ENCODE data around the gene TLL1.

DNA sequence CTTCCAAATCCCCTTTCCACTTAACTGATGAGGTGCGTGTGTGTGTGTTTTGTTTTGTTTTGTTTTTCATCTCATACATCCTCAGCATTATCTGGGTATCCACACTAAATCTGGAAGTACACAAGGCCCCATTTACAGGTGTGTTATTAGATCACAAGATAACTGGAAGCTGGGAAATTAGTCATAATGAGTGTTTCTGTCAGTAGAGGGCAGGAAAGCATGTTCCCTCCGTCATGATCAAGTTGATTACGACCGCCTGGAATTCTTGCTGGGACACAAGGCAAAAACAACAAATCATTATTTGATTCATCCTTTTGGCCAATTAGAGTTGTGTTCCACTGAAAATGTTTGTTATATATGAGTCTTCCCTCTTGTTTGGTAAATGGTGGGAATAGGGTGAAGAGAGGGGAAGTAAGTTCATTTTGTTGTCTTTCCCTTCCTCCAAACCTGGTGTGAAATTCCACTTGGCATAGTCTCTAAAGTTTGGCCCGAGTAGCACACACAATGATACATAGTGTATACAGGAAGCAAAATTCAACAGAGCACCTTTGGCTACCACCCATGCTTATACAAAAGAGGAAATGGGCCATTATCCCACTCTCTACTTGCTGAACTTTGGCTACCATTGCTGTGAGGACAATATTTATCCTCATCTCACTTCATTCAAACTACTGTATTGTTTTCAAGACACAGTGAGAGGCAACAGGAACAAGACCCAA is 33.3 kb upstream of the TLL1 start:
- TF ChIP-seq, protein P1, sequence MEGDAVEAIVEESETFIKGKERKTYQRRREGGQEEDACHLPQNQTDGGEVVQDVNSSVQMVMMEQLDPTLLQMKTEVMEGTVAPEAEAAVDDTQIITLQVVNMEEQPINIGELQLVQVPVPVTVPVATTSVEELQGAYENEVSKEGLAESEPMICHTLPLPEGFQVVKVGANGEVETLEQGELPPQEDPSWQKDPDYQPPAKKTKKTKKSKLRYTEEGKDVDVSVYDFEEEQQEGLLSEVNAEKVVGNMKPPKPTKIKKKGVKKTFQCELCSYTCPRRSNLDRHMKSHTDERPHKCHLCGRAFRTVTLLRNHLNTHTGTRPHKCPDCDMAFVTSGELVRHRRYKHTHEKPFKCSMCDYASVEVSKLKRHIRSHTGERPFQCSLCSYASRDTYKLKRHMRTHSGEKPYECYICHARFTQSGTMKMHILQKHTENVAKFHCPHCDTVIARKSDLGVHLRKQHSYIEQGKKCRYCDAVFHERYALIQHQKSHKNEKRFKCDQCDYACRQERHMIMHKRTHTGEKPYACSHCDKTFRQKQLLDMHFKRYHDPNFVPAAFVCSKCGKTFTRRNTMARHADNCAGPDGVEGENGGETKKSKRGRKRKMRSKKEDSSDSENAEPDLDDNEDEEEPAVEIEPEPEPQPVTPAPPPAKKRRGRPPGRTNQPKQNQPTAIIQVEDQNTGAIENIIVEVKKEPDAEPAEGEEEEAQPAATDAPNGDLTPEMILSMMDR (IDR thresholded peaks at IDR 0.05) = no peak
- TF ChIP-seq, protein P2, sequence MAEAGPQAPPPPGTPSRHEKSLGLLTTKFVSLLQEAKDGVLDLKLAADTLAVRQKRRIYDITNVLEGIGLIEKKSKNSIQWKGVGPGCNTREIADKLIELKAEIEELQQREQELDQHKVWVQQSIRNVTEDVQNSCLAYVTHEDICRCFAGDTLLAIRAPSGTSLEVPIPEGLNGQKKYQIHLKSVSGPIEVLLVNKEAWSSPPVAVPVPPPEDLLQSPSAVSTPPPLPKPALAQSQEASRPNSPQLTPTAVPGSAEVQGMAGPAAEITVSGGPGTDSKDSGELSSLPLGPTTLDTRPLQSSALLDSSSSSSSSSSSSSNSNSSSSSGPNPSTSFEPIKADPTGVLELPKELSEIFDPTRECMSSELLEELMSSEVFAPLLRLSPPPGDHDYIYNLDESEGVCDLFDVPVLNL (CRISPR knock-in tag; IDR thresholded peaks at IDR 0.05; ENCODE audit: borderline replicate concordance, low read depth) = no peak
- TF ChIP-seq, protein P3, sequence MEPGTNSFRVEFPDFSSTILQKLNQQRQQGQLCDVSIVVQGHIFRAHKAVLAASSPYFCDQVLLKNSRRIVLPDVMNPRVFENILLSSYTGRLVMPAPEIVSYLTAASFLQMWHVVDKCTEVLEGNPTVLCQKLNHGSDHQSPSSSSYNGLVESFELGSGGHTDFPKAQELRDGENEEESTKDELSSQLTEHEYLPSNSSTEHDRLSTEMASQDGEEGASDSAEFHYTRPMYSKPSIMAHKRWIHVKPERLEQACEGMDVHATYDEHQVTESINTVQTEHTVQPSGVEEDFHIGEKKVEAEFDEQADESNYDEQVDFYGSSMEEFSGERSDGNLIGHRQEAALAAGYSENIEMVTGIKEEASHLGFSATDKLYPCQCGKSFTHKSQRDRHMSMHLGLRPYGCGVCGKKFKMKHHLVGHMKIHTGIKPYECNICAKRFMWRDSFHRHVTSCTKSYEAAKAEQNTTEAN (CRISPR knock-in tag; IDR thresholded peaks at IDR 0.05) = no peak
- no peak for TF ChIP-seq CREB1 (CRISPR knock-in tag; IDR thresholded peaks at IDR 0.05)
- no peak for TF ChIP-seq ZNF263 (CRISPR knock-in tag; IDR thresholded peaks at IDR 0.05; ENCODE audit: low read depth)
- no peak for TF ChIP-seq SP1 (CRISPR knock-in tag; conservative IDR thresholded peaks at IDR 0.05)
- TF ChIP-seq JUN (CRISPR knock-in tag; IDR thresholded peaks at IDR 0.05) = no peak

All from WTC11 (cell line).